SU-DHL-6 (cell line): ENCODE measurements around the gene CHGA.

Source experiments
- H2AFZ ChIP-seq: fragments of 200-600 bp; sonication (generic); 2 replicates; pipeline ENCODE4 v1.6.1; 2014; ENCODE audit warnings: low read depth, mild to moderate bottlenecking, moderate library complexity, mixed read lengths, antibody characterized with exemption, low read length; ENCODE audit not compliant: severe bottlenecking
- H3F3A ChIP-seq: fragments of 200-600 bp; shearing (Covaris generic); 2 replicates; pipeline ENCODE4 v1.6.0; 2016; ENCODE audit warnings: antibody characterized with exemption, mild to moderate bottlenecking; ENCODE audit not compliant: insufficient read depth
- H3K27ac ChIP-seq: fragments of 200-600 bp; sonication (generic); 2 replicates; pipeline ENCODE4 v1.5.1; 2016; ENCODE audit warnings: low read depth, mild to moderate bottlenecking, low read length, moderate library complexity, mixed read lengths
- H3K27me3 ChIP-seq: fragments of 200-600 bp; sonication (generic), shearing (Covaris generic); 2 replicates; pipeline ENCODE4 v1.6.0; 2014; ENCODE audit warnings: mild to moderate bottlenecking, low read length
- H3K36me3 ChIP-seq: fragments of 200-600 bp; sonication (generic); 2 replicates; pipeline ENCODE4 v1.6.1; 2014; ENCODE audit warnings: mild to moderate bottlenecking, low read length, mixed read lengths
- H3K4me2 ChIP-seq: fragments of 300-600, 200-600 bp; shearing (Covaris generic), sonication (generic); 2 replicates; pipeline ENCODE4 v1.6.0; 2014; ENCODE audit warnings: low read length, low read depth, mild to moderate bottlenecking; ENCODE audit not compliant: poor library complexity, severe bottlenecking
- H3K4me3 ChIP-seq: fragments of 200-600 bp; sonication (generic); 2 replicates; pipeline ENCODE4 v1.5.1; 2014; ENCODE audit warnings: antibody characterized with exemption, low read length, mild to moderate bottlenecking, mixed read lengths; ENCODE audit not compliant: insufficient read depth, poor library complexity, severe bottlenecking
- H3K79me2 ChIP-seq: fragments of 200-600 bp; sonication (generic); 2 replicates; pipeline ENCODE4 v1.6.1; 2014; ENCODE audit warnings: mild to moderate bottlenecking, low read length, moderate library complexity; ENCODE audit not compliant: insufficient read depth
- H3K9ac ChIP-seq: fragments of 200-600 bp; sonication (generic); 2 replicates; pipeline ENCODE4 v1.7.0; 2014; ENCODE audit warnings: mild to moderate bottlenecking, low read length
- H3K9me2 ChIP-seq: fragments of 200-600 bp; sonication (generic); replicated peaks from 2 replicates; pipeline ENCODE4 v1.6.1; 2014; ENCODE audit warnings: low read length; ENCODE audit not compliant: insufficient read depth
- H3K9me3 ChIP-seq: fragments of 200-600 bp; sonication (generic); 2 replicates; pipeline ENCODE4 v1.6.1; 2014; ENCODE audit warnings: low read length, mixed read lengths; ENCODE audit not compliant: insufficient read depth
- H4K20me1 ChIP-seq: fragments of 200-600 bp; sonication (generic); 2 replicates; pipeline ENCODE4 v1.6.1; 2014; ENCODE audit warnings: low read depth, mild to moderate bottlenecking, antibody characterized with exemption, low read length, moderate library complexity, mixed read lengths
- EZH2phosphoT487 ChIP-seq: fragments of 200-600 bp; sonication (generic), shearing (Covaris generic); conservative IDR thresholded peaks from 2 replicates; pipeline ENCODE4 v1.6.1; 2018; ENCODE audit warnings: mild to moderate bottlenecking, antibody characterized with exemption, low read length, moderate library complexity, mixed read lengths
- TF ChIP-seq, protein P1 (sequence below): fragments of 200-600 bp; sonication (generic); IDR thresholded peaks from one replicate; pipeline ENCODE4 v1.5.1; 2017; ENCODE audit warnings: antibody characterized with exemption, mild to moderate bottlenecking, low read length, moderate library complexity; ENCODE audit not compliant: insufficient read depth, poor library complexity, severe bottlenecking

The CHGA gene

DNA sequence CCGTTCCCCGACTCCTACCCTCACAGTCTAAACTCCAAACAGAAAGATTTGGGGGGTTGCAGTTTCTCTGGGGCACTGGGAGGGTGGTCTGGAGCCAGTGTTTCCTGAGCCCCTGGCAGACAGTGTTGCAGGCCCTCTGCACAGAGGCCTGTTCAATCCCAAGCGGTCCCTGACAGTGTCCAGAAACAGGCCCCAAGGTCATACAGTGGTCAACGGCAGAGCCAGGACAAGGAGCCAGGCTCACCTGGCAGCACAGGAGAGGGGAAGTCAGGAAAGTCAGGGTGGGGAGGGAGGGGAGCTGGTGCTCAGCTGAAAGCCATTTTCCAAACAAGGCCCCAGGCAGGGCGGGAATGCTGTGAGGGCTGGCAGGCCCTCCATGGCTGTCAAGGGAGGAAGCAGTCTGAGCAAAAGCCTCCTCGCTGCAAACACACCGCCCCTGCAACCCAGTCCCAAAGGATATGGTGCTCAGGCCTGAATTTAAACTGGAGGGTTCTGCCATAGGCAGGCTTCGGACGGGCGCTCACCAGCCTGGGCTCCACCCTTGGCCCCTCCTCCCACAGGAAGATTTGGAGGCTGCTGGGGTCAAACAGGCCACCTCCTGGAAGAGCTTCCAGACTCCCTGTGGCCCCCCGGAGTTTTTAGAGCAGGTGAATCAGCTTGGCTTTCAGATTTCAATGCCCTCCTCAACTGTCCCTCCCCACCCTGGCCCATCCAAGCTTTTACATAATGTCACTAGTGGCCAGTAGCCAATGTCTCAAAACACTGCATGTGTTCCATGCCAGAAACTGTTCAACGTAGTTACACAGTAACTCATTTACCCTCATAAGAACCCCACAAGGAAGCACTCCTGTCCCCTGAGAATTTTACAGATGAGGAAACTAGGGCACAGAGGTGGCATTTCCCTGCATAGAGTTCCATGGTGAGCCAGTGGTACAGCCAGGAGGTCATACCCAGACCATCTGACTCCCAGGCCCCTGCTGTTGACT is 41.5 kb downstream of the CHGA start:
- H3F3A ChIP-seq = no peaks in the 10 kb centered on the region
- H3K4me2 ChIP-seq = no peak overlapping the region
- no peaks in the 10 kb centered on the region for H3K79me2 ChIP-seq
- H3K9me2 ChIP-seq = no peaks in the 10 kb centered on the region
- TF ChIP-seq, protein P1, sequence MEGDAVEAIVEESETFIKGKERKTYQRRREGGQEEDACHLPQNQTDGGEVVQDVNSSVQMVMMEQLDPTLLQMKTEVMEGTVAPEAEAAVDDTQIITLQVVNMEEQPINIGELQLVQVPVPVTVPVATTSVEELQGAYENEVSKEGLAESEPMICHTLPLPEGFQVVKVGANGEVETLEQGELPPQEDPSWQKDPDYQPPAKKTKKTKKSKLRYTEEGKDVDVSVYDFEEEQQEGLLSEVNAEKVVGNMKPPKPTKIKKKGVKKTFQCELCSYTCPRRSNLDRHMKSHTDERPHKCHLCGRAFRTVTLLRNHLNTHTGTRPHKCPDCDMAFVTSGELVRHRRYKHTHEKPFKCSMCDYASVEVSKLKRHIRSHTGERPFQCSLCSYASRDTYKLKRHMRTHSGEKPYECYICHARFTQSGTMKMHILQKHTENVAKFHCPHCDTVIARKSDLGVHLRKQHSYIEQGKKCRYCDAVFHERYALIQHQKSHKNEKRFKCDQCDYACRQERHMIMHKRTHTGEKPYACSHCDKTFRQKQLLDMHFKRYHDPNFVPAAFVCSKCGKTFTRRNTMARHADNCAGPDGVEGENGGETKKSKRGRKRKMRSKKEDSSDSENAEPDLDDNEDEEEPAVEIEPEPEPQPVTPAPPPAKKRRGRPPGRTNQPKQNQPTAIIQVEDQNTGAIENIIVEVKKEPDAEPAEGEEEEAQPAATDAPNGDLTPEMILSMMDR = no peak
- TF ChIP-seq EZH2phosphoT487 = no peak
- H3K27me3 ChIP-seq = no peaks in the 10 kb centered on the region
- H4K20me1 ChIP-seq = no peaks in the 10 kb centered on the region
- H2AFZ ChIP-seq = no peak overlapping the region
- H3K9ac ChIP-seq = no peak overlapping the region
- no peaks in the 10 kb centered on the region for H3K9me3 ChIP-seq
- no peak overlapping the region for H3K4me3 ChIP-seq
- H3K27ac ChIP-seq = no peak overlapping the region
- no peaks in the 10 kb centered on the region for H3K36me3 ChIP-seq

DNA sequence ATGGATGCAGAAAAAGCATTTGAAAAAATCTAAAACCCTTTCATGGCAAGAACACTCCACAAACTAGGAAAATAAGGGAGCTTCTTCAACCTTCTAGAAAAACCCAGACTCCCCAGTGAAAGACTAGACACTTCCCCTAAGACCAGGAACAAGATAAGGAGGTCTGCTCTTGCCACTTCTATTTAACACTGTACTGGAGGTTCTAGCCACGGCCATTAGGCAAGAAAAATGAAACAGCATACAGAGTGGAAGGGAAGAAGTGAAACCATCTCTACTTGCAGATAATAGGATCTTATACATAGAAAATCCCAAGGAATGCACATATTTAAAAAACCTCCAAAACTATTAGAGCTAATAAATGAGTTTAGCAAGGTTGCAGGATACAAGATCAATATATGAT is 42.3 kb downstream of the CHGA start:
- Histone ChIP-seq H3K4me2 (no peak overlapping the region), H3K9ac (no peak overlapping the region), H3K4me3 (no peak overlapping the region), H3K9me3 (no peaks in the 10 kb centered on the region), H3K36me3 (no peaks in the 10 kb centered on the region), H2AFZ (no peak overlapping the region), H3K9me2 (no peaks in the 10 kb centered on the region), H3F3A (no peaks in the 10 kb centered on the region), H3K27me3 (no peaks in the 10 kb centered on the region), H3K27ac (no peak overlapping the region), H4K20me1 (no peaks in the 10 kb centered on the region), H3K79me2 (no peaks in the 10 kb centered on the region)
- no peak for TF ChIP-seq EZH2phosphoT487
- TF ChIP-seq, protein P1 = no peak

DNA sequence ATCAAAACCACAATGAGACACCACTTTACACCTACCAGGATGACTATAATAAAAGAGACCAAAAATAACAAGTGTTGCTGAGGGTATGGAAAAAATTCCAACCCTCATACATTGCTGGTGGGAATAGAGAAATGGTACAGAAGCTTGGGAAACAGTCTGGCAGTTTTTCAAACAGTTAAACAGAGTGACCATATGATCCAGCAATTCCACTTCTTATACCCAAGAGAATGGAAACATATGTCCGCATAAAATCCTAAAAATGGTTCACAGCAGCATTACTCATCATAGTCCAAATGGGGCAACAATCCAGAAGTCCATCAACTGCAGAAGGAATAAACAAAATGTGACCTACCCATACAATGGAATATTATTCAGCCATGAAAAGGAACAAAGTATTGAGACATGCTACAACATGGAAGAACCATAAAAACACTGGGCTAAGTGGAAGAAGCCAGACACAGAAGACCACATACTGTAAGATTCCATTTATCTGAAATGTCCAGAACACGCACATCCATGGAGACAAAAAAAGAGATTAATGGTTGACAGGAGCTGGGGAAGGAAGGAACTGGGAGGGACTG is 44.5 kb downstream of the CHGA start:
- no peaks in the 10 kb centered on the region for H3K9me2 ChIP-seq
- no peak overlapping the region for H2AFZ ChIP-seq
- H3K9me3 ChIP-seq = no peaks in the 10 kb centered on the region
- H3K4me3 ChIP-seq = no peak overlapping the region
- no peaks in the 10 kb centered on the region for H4K20me1 ChIP-seq
- H3K4me2 ChIP-seq = no peak overlapping the region
- H3K9ac ChIP-seq = no peak overlapping the region
- H3K27ac ChIP-seq = no peak overlapping the region
- H3F3A ChIP-seq = no peaks in the 10 kb centered on the region
- no peaks in the 10 kb centered on the region for H3K36me3 ChIP-seq
- no peaks in the 10 kb centered on the region for H3K27me3 ChIP-seq
- TF ChIP-seq, protein P1 = no peak
- TF ChIP-seq EZH2phosphoT487 = no peak
- no peaks in the 10 kb centered on the region for H3K79me2 ChIP-seq
